IMR-90 (cell line): ENCODE data around the gene UBE2O. TPM values are rescaled to one million over a fixed set of nuclear protein-coding genes. Genes with fewer than 3 reads are reported as not detected.

Experiments used
- ATAC-seq: fragments of 200-7000 bp; cut with Tn5 transposase; 2 replicates; pipeline ENCODE4 v1.9.1; 2020; ENCODE audit warnings: low read depth, mild to moderate bottlenecking, moderate library complexity
- BruUV-seq: library from RNA; stranded (reverse); fragments of 400-500 nt; replicated peaks from 2 replicates; lab custom pipeline; 2021; lab: Mats Ljungman, UMichigan
- CTCF ChIA-PET: fragments of 300-600 bp; formaldehyde crosslinking; extraction: SDS; loops from one replicate; lab custom pipeline; 2021; ENCODE audit warnings: antibody characterized with exemption; lab: Yijun Ruan, JAX
- POLR2A ChIA-PET: fragments of 300-600 bp; sonication (Branson Sonifier 250); formaldehyde crosslinking; loops from one replicate; lab custom pipeline; 2022; ENCODE audit warnings: antibody characterized with exemption; ENCODE audit not compliant: unreplicated experiment; lab: Charles Lee
- DNase-seq: peaks from one replicate; pipeline ENCODE4 v3.0.0; 2013
- H2AFZ ChIP-seq: replicated peaks from 2 replicates; pipeline ENCODE3; 2013; ENCODE audit warnings: low read length, mild to moderate bottlenecking; ENCODE audit not compliant: poor library complexity
- H2AK5ac ChIP-seq: 2 replicates; pipeline ENCODE4 v1.6.1; 2013; ENCODE audit warnings: low read depth, low read length, inconsistent platforms
- H2AK9ac ChIP-seq: replicated peaks from 2 replicates; pipeline ENCODE3; 2013; ENCODE audit warnings: mild to moderate bottlenecking, low read depth, low read length, moderate library complexity; ENCODE audit not compliant: poor library complexity
- H2BK120ac ChIP-seq: 2 replicates; pipeline ENCODE4 v1.6.1; 2013; ENCODE audit warnings: low read depth, low read length, inconsistent platforms
- H2BK15ac ChIP-seq: 3 replicates; pipeline ENCODE4 v1.6.1; 2013; ENCODE audit warnings: low read depth, low read length, inconsistent platforms
- H2BK20ac ChIP-seq: 2 replicates; pipeline ENCODE4 v1.6.1; 2013; ENCODE audit warnings: low read depth, mild to moderate bottlenecking, inconsistent platforms, low read length, moderate library complexity
- H2BK5ac ChIP-seq: 2 replicates; pipeline ENCODE4 v1.6.1; 2013; ENCODE audit warnings: mild to moderate bottlenecking, low read depth, low read length, inconsistent platforms; ENCODE audit not compliant: poor library complexity, severe bottlenecking
- H3K14ac ChIP-seq: replicated peaks from 2 replicates; pipeline ENCODE4 v1.6.1; 2013; ENCODE audit warnings: low read depth, low read length, inconsistent platforms
- H3K18ac ChIP-seq: 2 replicates; pipeline ENCODE4 v1.6.1; 2013; ENCODE audit warnings: low read depth, low read length, control low read depth
- H3K23ac ChIP-seq: 2 replicates; pipeline ENCODE4 v1.6.1; 2013; ENCODE audit warnings: low read depth, low read length, inconsistent platforms
- H3K27ac ChIP-seq: 2 replicates; pipeline ENCODE4 v1.5.1; 2013; ENCODE audit warnings: mild to moderate bottlenecking, control low read depth, low read length; ENCODE audit not compliant: insufficient read depth
- H3K27me3 ChIP-seq: 2 replicates; pipeline ENCODE4 v1.6.1; 2013; ENCODE audit warnings: low read length; ENCODE audit not compliant: control insufficient read depth, insufficient read depth
- H3K36me3 ChIP-seq: 2 replicates; pipeline ENCODE4 v1.6.1; 2013; ENCODE audit warnings: low read length, mixed read lengths; ENCODE audit not compliant: control insufficient read depth, insufficient read depth
- H3K4ac ChIP-seq: 2 replicates; pipeline ENCODE4 v1.6.1; 2013; ENCODE audit warnings: low read depth, low read length, inconsistent platforms
- H3K4me1 ChIP-seq: 2 replicates; pipeline ENCODE4 v1.6.1; 2013; ENCODE audit warnings: low read length, mixed read lengths; ENCODE audit not compliant: control insufficient read depth, insufficient read depth
- H3K4me2 ChIP-seq: 2 replicates; pipeline ENCODE4 v1.6.1; 2013; ENCODE audit warnings: low read depth, mild to moderate bottlenecking, control low read depth, low read length, moderate library complexity
- H3K4me3 ChIP-seq: 2 replicates; pipeline ENCODE4 v1.5.1; 2013; ENCODE audit warnings: low read depth, mild to moderate bottlenecking, control low read depth, low read length, moderate library complexity; ENCODE audit not compliant: insufficient read depth
- H3K56ac ChIP-seq: 2 replicates; pipeline ENCODE4 v1.6.1; 2013; ENCODE audit warnings: low read length, inconsistent platforms; ENCODE audit not compliant: insufficient read depth; ENCODE audit errors: extremely low read depth
- H3K79me1 ChIP-seq, 2 experiments: 2 replicates each; pipeline ENCODE4 v1.6.1; 2013; ENCODE audit warnings: low read length in 2 of 2, inconsistent platforms in 1 of 2, low read depth in 1 of 2
- H3K9ac ChIP-seq: 2 replicates; pipeline ENCODE4 v1.6.1; 2013; ENCODE audit warnings: low read depth, low read length, control low read depth
- H3K9me1 ChIP-seq: 2 replicates; pipeline ENCODE4 v1.6.1; 2013; ENCODE audit warnings: low read length, inconsistent platforms; ENCODE audit not compliant: insufficient read depth
- H3K9me3 ChIP-seq: 2 replicates; pipeline ENCODE4 v1.6.1; 2013; ENCODE audit warnings: low read length; ENCODE audit not compliant: control insufficient read depth, insufficient read depth
- H4K20me1 ChIP-seq: 2 replicates; pipeline ENCODE4 v1.6.1; 2013; ENCODE audit warnings: low read length, inconsistent platforms; ENCODE audit not compliant: insufficient read depth
- H4K5ac ChIP-seq: 2 replicates; pipeline ENCODE4 v1.6.1; 2013; ENCODE audit warnings: mild to moderate bottlenecking, low read depth, low read length, control low read depth
- H4K8ac ChIP-seq, 2 experiments: 2 replicates each; pipeline ENCODE4 v1.6.1; 2013; ENCODE audit warnings: low read depth in 2 of 2, low read length in 2 of 2, control low read depth in 1 of 2, inconsistent platforms in 1 of 2
- H4K91ac ChIP-seq: 2 replicates; pipeline ENCODE4 v1.6.1; 2013; ENCODE audit warnings: low read depth, low read length, inconsistent platforms; ENCODE audit not compliant: insufficient read depth
- BHLHE40 ChIP-seq: fragments of 150-350 bp; IDR thresholded peaks from 2 replicates; pipeline ENCODE4 v1.6.1; 2016; ENCODE audit warnings: mild to moderate bottlenecking, low read depth, low read length
- CEBPB ChIP-seq: IDR thresholded peaks from 2 replicates; pipeline ENCODE4 v1.6.1; 2012; ENCODE audit warnings: low read depth, low read length, improper control_type of control experiment
- CHD1 ChIP-seq: IDR thresholded peaks from 2 replicates; pipeline ENCODE4 v1.6.1; 2012; ENCODE audit warnings: low read depth, low read length, improper control_type of control experiment
- ELK1 ChIP-seq: fragments of 150-350 bp; IDR thresholded peaks from 2 replicates; pipeline ENCODE4 v1.6.1; 2016; ENCODE audit warnings: low read depth, mild to moderate bottlenecking, low read length, moderate library complexity, borderline replicate concordance
- FOS ChIP-seq: fragments of 150-350 bp; IDR thresholded peaks from 2 replicates; pipeline ENCODE4 v1.6.1; 2016; ENCODE audit warnings: low read depth, low read length
- MAFK ChIP-seq: IDR thresholded peaks from 2 replicates; pipeline ENCODE4 v1.6.1; 2012; ENCODE audit warnings: low read depth, low read length, improper control_type of control experiment
- MAZ ChIP-seq: IDR thresholded peaks from 2 replicates; pipeline ENCODE4 v1.6.1; 2012; ENCODE audit warnings: low read depth, mild to moderate bottlenecking, low read length, improper control_type of control experiment, moderate library complexity, borderline replicate concordance
- MXI1 ChIP-seq: IDR thresholded peaks from 2 replicates; pipeline ENCODE4 v1.6.1; 2012; ENCODE audit warnings: low read depth, mild to moderate bottlenecking, low read length, moderate library complexity, borderline replicate concordance
- NFE2L2 ChIP-seq: fragments of 150-350 bp; IDR thresholded peaks from 2 replicates; pipeline ENCODE4 v1.6.1; 2016; ENCODE audit warnings: low read depth, mild to moderate bottlenecking, low read length
- POLR2A ChIP-seq: IDR thresholded peaks from 2 replicates; pipeline ENCODE4 v1.6.1; 2012; ENCODE audit warnings: mild to moderate bottlenecking, low read depth, low read length
- RAD21 ChIP-seq: IDR thresholded peaks from 2 replicates; pipeline ENCODE4 v1.6.1; 2012; ENCODE audit warnings: low read length, improper control_type of control experiment
- RCOR1 ChIP-seq: IDR thresholded peaks from 2 replicates; pipeline ENCODE4 v1.6.1; 2012; ENCODE audit warnings: mild to moderate bottlenecking, low read length, improper control_type of control experiment; ENCODE audit not compliant: insufficient replicate concordance
- RFX5 ChIP-seq: IDR thresholded peaks from 2 replicates; pipeline ENCODE4 v1.8.0; 2012; ENCODE audit warnings: low read depth, mild to moderate bottlenecking, low read length, moderate library complexity
- SMC3 ChIP-seq: fragments of 150-350 bp; IDR thresholded peaks from 2 replicates; pipeline ENCODE4 v1.6.1; 2016; ENCODE audit warnings: low read depth, mild to moderate bottlenecking, antibody characterized with exemption, low read length, moderate library complexity
- WGBS, 2 experiments: methylation state at CpG; one replicate each; pipeline versions ENCODE4 v1.1.5 to v1.1.7; 2013; ENCODE audit warnings: missing lambda C conversion rate in 2 of 2; ENCODE audit not compliant: insufficient read length in 1 of 2; ENCODE audit errors: extremely low coverage in 2 of 2; 5-methylcytosine and 5-hydroxymethylcytosine counted together
- dilution Hi-C: fragments of 300-500 bp; cut with HindIII; formaldehyde crosslinking; loops from one replicate; pipeline ENCODE4 v1.14.3; 2018; ENCODE audit warnings: low sequenced_read_pairs; ENCODE audit not compliant: unreplicated experiment
- in situ Hi-C: fragments of 300-500 bp; cut with MboI; formaldehyde crosslinking; loops from 3 replicates; pipeline ENCODE4 v1.14.3; 2019; ENCODE audit warnings: low sequenced_read_pairs, inconsistent platforms, mixed read lengths
- intact Hi-C: fragments of 100-400 bp; cut with micrococcal nuclease; formaldehyde crosslinking; loops from 2 replicates; pipeline ENCODE4 v1.10.0; 2022
- polyA plus RNA-seq, 3 experiments: library from polyadenylated mRNA; depleted of rRNA; stranded (reverse); fragments of >200 nt; gene quantifications; 2 replicates each; pipeline ENCODE4 v1.2.3, GENCODE V29; 2012; ENCODE audit warnings: low replicate concordance in 1 of 3
- total RNA-seq: library from RNA; depleted of rRNA; stranded (reverse); fragments of >200 nt; gene quantifications from 2 replicates; pipeline ENCODE4 v1.2.3, GENCODE V29; 2012
- TF ChIP-seq, protein P1 (sequence below): conservative IDR thresholded peaks from 2 replicates; pipeline ENCODE4 v1.5.1; 2012; ENCODE audit warnings: mild to moderate bottlenecking, low read depth, low read length, improper control_type of control experiment
- TF ChIP-seq, protein P2 (sequence below): fragments of 150-350 bp; IDR thresholded peaks from 2 replicates; pipeline ENCODE4 v1.6.1; 2017; ENCODE audit warnings: mild to moderate bottlenecking, antibody characterized with exemption, low read length, low read depth

The UBE2O gene
- total and polyA plus RNA-seq, 2 of the 4 experiments (the other 2 are of a cell fraction) = 17.6 TPM

- H4K5ac ChIP-seq = no peak overlapping the region
- ChIA-PET POLR2A (no interaction called here), CTCF (no interaction called here)
- no peak overlapping the region for H3K4me3 ChIP-seq
- 60% methylated on average over 1 of the region's 4 CpGs; no CpG with 5 or more reads in 1 of the 2 experiments for WGBS, 2 experiments
- H2BK20ac ChIP-seq = no peak overlapping the region
- no peaks in the 10 kb centered on the region for H3K9me3 ChIP-seq
- no peak overlapping the region for H3K4ac ChIP-seq
- H3K27ac ChIP-seq = no peak overlapping the region
- H2BK120ac ChIP-seq = no peak overlapping the region
- no peaks in the 10 kb centered on the region for H3K27me3 ChIP-seq
- H2BK5ac ChIP-seq = no peak overlapping the region
- no peak overlapping the region for H3K9ac ChIP-seq
- H2AFZ ChIP-seq = no peak overlapping the region
- in situ Hi-C loops (loop anchor here (10.0 kb wide), 1 partner anchor 97 kb away; the partner anchor contains the start of gene RHBDF2), intact Hi-C loops (no loop called here), dilution Hi-C loops (no loop called here)
- no peak overlapping the region for H3K18ac ChIP-seq
- TF ChIP-seq RCOR1 (no peak), SMC3 (no peak), FOS (no peak), MAFK (no peak), RFX5 (no peak), POLR2A (no peak), RAD21 (no peak), CHD1 (no peak), MAZ (no peak), MXI1 (no peak), NFE2L2 (no peak), CEBPB (no peak), BHLHE40 (no peak), ELK1 (no peak)
- TF ChIP-seq, protein P1, sequence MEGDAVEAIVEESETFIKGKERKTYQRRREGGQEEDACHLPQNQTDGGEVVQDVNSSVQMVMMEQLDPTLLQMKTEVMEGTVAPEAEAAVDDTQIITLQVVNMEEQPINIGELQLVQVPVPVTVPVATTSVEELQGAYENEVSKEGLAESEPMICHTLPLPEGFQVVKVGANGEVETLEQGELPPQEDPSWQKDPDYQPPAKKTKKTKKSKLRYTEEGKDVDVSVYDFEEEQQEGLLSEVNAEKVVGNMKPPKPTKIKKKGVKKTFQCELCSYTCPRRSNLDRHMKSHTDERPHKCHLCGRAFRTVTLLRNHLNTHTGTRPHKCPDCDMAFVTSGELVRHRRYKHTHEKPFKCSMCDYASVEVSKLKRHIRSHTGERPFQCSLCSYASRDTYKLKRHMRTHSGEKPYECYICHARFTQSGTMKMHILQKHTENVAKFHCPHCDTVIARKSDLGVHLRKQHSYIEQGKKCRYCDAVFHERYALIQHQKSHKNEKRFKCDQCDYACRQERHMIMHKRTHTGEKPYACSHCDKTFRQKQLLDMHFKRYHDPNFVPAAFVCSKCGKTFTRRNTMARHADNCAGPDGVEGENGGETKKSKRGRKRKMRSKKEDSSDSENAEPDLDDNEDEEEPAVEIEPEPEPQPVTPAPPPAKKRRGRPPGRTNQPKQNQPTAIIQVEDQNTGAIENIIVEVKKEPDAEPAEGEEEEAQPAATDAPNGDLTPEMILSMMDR = no peak
- TF ChIP-seq, protein P2, sequence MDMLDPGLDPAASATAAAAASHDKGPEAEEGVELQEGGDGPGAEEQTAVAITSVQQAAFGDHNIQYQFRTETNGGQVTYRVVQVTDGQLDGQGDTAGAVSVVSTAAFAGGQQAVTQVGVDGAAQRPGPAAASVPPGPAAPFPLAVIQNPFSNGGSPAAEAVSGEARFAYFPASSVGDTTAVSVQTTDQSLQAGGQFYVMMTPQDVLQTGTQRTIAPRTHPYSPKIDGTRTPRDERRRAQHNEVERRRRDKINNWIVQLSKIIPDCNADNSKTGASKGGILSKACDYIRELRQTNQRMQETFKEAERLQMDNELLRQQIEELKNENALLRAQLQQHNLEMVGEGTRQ = no peak
- H4K8ac ChIP-seq = no peak overlapping the region
- ATAC-seq = no peak
- H2AK9ac ChIP-seq = no peak overlapping the region
- no peak for DNase-seq
- peaks cover 8% of the 10 kb centered on the region for H3K9me1 ChIP-seq
- H3K36me3 ChIP-seq = peaks cover 22% of the 10 kb centered on the region
- H3K56ac ChIP-seq = no peak overlapping the region
- no peak overlapping the region for H2AK5ac ChIP-seq
- no peak overlapping the region for H2BK15ac ChIP-seq
- H3K23ac ChIP-seq = no peak overlapping the region
- no peak overlapping the region for H4K91ac ChIP-seq
- no peak overlapping the region for H3K4me2 ChIP-seq
- H3K14ac ChIP-seq = no peak overlapping the region
- peaks cover 7% of the 10 kb centered on the region; the same call in 1 of the 2 replicates for H3K4me1 ChIP-seq
- no TSS peak for BruUV-seq
- H4K20me1 ChIP-seq = peaks cover 55% of the 10 kb centered on the region
- peaks cover 28 to 76% of the 10 kb centered on the region in 2 experiments; a peak in 3 of 4 replicates for H3K79me1 ChIP-seq
These were observed 45.4 kb downstream of the UBE2O start for GRCh38 chr17:76407509-76407908.
